ENCODE measurements around the gene MED22. TPM values are rescaled to one million over a fixed set of nuclear protein-coding genes. Genes with fewer than 3 reads are reported as not detected.

The MED22 gene
- total and polyA plus RNA-seq, 8 donors = 6.2 to 14.8 (median 10.5) TPM

DNA sequence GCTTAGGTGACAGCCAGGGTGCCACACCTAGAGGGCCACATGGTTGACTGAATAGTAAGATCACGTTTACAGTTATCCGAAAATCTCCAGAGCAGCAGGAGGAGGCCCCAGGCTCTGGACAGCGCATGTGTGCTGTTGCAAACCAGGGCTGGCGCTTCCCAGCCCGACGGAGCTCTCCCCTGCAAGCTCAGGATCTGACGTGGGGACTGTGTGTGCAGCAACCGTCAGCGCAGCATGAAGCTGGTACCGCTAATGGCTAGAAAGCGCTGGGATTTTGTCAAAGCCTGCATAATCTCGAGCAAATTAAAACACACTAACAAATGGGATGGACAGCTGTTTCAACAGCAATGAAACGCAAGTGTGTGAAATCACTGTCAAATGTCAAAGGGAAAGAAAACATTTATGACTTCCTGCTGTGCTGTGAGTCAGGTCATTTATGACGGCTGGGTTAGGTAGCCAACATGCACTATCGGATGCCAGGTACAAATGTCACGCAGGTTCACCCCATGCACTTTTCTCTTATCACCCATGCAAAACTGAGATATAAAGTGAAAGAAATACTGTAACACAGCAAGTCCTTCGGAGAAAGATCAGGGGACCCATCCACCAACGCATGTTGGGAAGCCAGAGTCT, 20.4 kb upstream of the MED22 start:
- Histone ChIP-seq H3K27me3 (no peaks in the 10 kb centered on the region), H3K27ac (peak overlapping the region; percentile 35 to 74 (median 48)), H3K4me1 (peaks cover 45 to 59% (median 52%) of the 10 kb centered on the region in 3 donors), H3K4me3 (peak overlapping the region in 1 of 4 donors; percentile 8), H3K9me3 (no peaks in the 10 kb centered on the region), H3K36me3 (peaks cover 0 to 34% (median 33%) of the 10 kb centered on the region in 3 donors)
- FAIRE-seq = no peak
- whole genome bisulfite sequencing, 2 donors = 26 to 29% methylated on average over 18 of the region's 18 CpGs
- peak in 2 of 6 donors; percentile 53 to 55 for DNase-seq
- peak; percentile 46 to 63 (median 58) for ATAC-seq
- TF ChIP-seq, protein P1, sequence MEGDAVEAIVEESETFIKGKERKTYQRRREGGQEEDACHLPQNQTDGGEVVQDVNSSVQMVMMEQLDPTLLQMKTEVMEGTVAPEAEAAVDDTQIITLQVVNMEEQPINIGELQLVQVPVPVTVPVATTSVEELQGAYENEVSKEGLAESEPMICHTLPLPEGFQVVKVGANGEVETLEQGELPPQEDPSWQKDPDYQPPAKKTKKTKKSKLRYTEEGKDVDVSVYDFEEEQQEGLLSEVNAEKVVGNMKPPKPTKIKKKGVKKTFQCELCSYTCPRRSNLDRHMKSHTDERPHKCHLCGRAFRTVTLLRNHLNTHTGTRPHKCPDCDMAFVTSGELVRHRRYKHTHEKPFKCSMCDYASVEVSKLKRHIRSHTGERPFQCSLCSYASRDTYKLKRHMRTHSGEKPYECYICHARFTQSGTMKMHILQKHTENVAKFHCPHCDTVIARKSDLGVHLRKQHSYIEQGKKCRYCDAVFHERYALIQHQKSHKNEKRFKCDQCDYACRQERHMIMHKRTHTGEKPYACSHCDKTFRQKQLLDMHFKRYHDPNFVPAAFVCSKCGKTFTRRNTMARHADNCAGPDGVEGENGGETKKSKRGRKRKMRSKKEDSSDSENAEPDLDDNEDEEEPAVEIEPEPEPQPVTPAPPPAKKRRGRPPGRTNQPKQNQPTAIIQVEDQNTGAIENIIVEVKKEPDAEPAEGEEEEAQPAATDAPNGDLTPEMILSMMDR (IDR thresholded peaks at IDR 0.05) = no peak
- intact Hi-C loops (cut with DNase I) = no loop called here

DNA sequence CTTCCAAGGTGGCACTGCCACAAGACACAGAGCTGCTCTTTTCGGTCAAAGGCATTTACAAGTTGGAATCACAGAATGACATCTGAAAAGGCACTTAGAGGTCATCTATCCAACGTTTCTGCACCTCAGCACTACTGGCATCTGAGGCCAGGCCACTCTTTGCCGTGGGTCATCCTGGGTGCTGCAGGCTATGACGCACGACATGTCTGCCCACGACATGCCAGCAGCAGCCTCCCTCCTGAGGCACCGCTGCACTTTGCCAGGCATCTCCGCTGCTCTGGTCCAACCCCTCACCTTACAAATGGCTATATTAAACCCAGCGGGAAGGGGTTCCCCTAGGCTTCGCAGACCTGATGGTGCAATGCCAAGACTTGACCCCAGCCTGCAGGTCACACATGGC, 19.8 kb upstream of the MED22 start:
- H3K9me3 ChIP-seq = no peaks in the 10 kb centered on the region
- H3K4me1 ChIP-seq = peaks cover 45 to 53% (median 48%) of the 10 kb centered on the region in 3 donors
- WGBS, 2 donors = 58 to 65% methylated on average over 10 of the region's 10 CpGs
- no peaks in the 10 kb centered on the region for H3K27me3 ChIP-seq
- TF ChIP-seq, protein P1 (IDR thresholded peaks at IDR 0.05) = no peak
- FAIRE-seq = no peak
- peaks cover 0 to 40% (median 39%) of the 10 kb centered on the region in 3 donors for H3K36me3 ChIP-seq
- intact Hi-C loops (cut with DNase I) = no loop called here
- peak in 1 of 4 donors; percentile 1 for ATAC-seq
- H3K27ac ChIP-seq = peak overlapping the region in 3 of 4 donors; percentile 38 to 74 (median 57)
- peak overlapping the region in 1 of 4 donors; percentile 8 for H3K4me3 ChIP-seq
- no peak for DNase-seq

DNA sequence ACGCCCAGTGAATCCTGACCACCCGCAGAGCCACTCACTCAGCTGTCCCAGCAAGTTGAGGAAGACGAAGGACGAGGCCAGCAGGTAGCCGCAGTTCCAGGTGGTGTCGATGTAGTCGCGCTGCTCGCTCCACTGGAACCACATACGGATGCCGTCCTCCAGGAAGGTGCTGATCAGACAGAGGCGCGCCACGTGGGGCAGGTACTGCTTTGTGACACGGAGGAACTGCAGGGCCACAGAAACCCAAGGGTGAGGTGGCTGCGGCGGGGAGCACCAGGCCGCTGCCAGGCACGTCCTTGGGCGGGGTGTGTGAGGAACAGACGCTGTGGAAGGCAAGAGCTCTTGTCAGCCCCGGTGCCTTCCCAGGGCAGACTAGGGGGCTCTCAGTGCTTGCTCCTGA, 19.3 kb upstream of the MED22 start:
- no peak for FAIRE-seq
- intact Hi-C loops (cut with DNase I) = no loop called here
- 76 to 83% methylated on average over 22 of the region's 22 CpGs for WGBS, 2 donors
- peak in 3 of 6 donors; percentile 14 to 70 (median 53) for DNase-seq
- Histone ChIP-seq H3K9me3 (no peaks in the 10 kb centered on the region), H3K27ac (peak overlapping the region in 1 of 4 donors; percentile 16), H3K27me3 (no peaks in the 10 kb centered on the region), H3K36me3 (peaks cover 3 to 46% (median 39%) of the 10 kb centered on the region in 3 donors), H3K4me3 (no peak overlapping the region), H3K4me1 (peaks cover 42 to 48% (median 43%) of the 10 kb centered on the region in 3 donors)
- ATAC-seq = no peak
- TF ChIP-seq, protein P1 (IDR thresholded peaks at IDR 0.05) = no peak

DNA sequence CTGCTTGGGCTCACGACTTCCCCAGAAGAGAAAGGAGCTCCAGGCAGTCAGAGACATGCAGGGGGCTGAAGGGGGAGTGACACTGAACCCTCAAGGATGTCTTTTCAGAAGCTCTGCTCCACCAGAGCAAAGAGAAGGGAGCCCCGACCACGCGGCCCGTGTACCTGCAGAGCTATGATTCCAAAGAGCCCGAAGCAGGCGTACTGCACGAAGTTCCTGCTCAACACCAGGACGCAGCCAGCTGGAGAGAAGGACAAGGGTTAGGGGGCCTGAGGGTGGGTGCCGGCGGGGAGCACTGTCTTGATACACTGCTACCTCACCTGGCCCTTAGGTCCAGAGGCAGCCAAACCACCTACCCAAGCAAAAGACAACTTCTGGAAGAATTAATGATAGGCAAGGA, 18.5 kb upstream of the MED22 start:
- Histone ChIP-seq H3K27ac (no peak overlapping the region), H3K27me3 (no peaks in the 10 kb centered on the region), H3K4me1 (peaks cover 34 to 40% (median 35%) of the 10 kb centered on the region in 3 donors), H3K4me3 (no peak overlapping the region), H3K9me3 (no peaks in the 10 kb centered on the region), H3K36me3 (peaks cover 3 to 54% (median 41%) of the 10 kb centered on the region in 3 donors)
- FAIRE-seq = no peak
- intact Hi-C loops (cut with DNase I) = no loop called here
- peak in 1 of 6 donors; percentile 43 for DNase-seq
- TF ChIP-seq, protein P1 (IDR thresholded peaks at IDR 0.05) = no peak
- 77 to 87% methylated on average over 11 of the region's 11 CpGs for WGBS, 2 donors
- ATAC-seq = no peak
